Body of pancreas (tissue), 4 donors: Measurements from ENCODE around the gene GABRB1. TPM values are rescaled to one million over a fixed set of nuclear protein-coding genes. Genes with fewer than 3 reads are reported as not detected.

ENCODE experiments used
- ATAC-seq: fragments of 150-250 bp; one replicate; pipeline ENCODE4 v1.9.1; 2016
- DNase-seq, 4 donors: peaks; one replicate each; pipeline ENCODE4 v3.0.0-alpha.2; 2019
- H3K27ac ChIP-seq, 4 donors: fragments of 200-600 bp; sonication (generic); 1 replicate in 3 of 4; 2 replicates in 1 of 4; pipeline versions ENCODE4 v1.5.1 to v1.6.1; 2016 to 2019; ENCODE audit warnings: mild to moderate bottlenecking in 1 of 4, mixed read lengths in 1 of 4, moderate library complexity in 1 of 4
- H3K27me3 ChIP-seq, 2 donors: fragments of 200-600 bp; sonication (generic); one replicate each; pipeline ENCODE4 v1.6.0; 2016; ENCODE audit warnings: mild to moderate bottlenecking in 1 of 2
- H3K36me3 ChIP-seq, 2 donors: fragments of 200-600 bp; sonication (generic); replicated peaks in 1 of 2; 2 replicates each; pipeline ENCODE4 v1.5.1; 2016; ENCODE audit warnings: low read depth in 2 of 2; ENCODE audit not compliant: insufficient read depth in 1 of 2
- H3K4me1 ChIP-seq: fragments of 200-600 bp; sonication (generic); one replicate; pipeline ENCODE4 v1.6.0; 2016
- H3K4me3 ChIP-seq, 2 donors: fragments of 200-600 bp; sonication (generic); 1 replicate in 1 of 2; 2 replicates in 1 of 2; pipeline ENCODE4 v1.5.1; 2016 to 2019
- H3K9me3 ChIP-seq, 3 donors: fragments of 200-600 bp; sonication (generic); 1 replicate in 2 of 3; 2 replicates in 1 of 3; pipeline ENCODE4 v1.5.1; 2016
- CTCF ChIP-seq, 7 experiments: fragments of 450-650 bp in 4 of 7; fragments of 200-600 bp in 3 of 7; sonication (generic) in 3 of 7; IDR thresholded peaks; one replicate each; pipeline ENCODE4 v1.5.1; 2016 to 2019; ENCODE audit warnings: antibody characterized with exemption in 7 of 7
- POLR2A ChIP-seq, 3 donors: fragments of 450-650 bp; IDR thresholded peaks; one replicate each; pipeline ENCODE4 v1.6.1; 2016; ENCODE audit warnings: antibody characterized with exemption in 3 of 3, mild to moderate bottlenecking in 2 of 3
- WGBS, 2 donors: methylation state at CpG; one replicate each; pipeline ENCODE4 v1.1.5; 2017; 5-methylcytosine and 5-hydroxymethylcytosine counted together
- intact Hi-C: fragments of 100-400 bp; cut with DNase I; formaldehyde crosslinking; loops from one replicate; pipeline ENCODE4 v1.15.1; 2023
- total RNA-seq, 2 donors: library from RNA; depleted of rRNA; stranded (reverse); fragments of >200 nt; gene quantifications; one replicate each; pipeline ENCODE4 v1.1.0, GENCODE V29; 2016

GABRB1 gene
- total RNA-seq, 2 donors from 2014 or later, result not detected

- H3K4me1 ChIP-seq, result no peaks in the 10 kb centered on the region
- no peaks in the 10 kb centered on the region for H3K27me3 ChIP-seq
- intact Hi-C loops, result no loop called here
- no peaks in the 10 kb centered on the region for H3K9me3 ChIP-seq
- ATAC-seq, result no peak
- TF ChIP-seq POLR2A (IDR thresholded peaks at IDR 0.05) (no peak), CTCF (IDR thresholded peaks at IDR 0.05) (no peak)
- no peak overlapping the region for H3K27ac ChIP-seq
- no peak overlapping the region for H3K4me3 ChIP-seq
- no peak for DNase-seq
- WGBS, 2 donors, result 65 to 67% methylated on average over 1 of the region's 1 CpG
- no peaks in the 10 kb centered on the region for H3K36me3 ChIP-seq
Measured at GRCh38 chr4:47217884-47218283, 186.5 kb downstream of the GABRB1 start.

- H3K4me3 ChIP-seq, result no peak overlapping the region
- no peaks in the 10 kb centered on the region for H3K4me1 ChIP-seq
- DNase-seq (no peak), ATAC-seq (no peak)
- H3K36me3 ChIP-seq, result no peaks in the 10 kb centered on the region
- TF ChIP-seq CTCF (IDR thresholded peaks at IDR 0.05), result no peak
- TF ChIP-seq POLR2A (IDR thresholded peaks at IDR 0.05), result no peak
- H3K9me3 ChIP-seq, result no peaks in the 10 kb centered on the region
- H3K27me3 ChIP-seq, result no peaks in the 10 kb centered on the region
- WGBS, 2 donors, result 57 to 69% methylated on average over 1 of the region's 1 CpG
- H3K27ac ChIP-seq, result no peak overlapping the region
- intact Hi-C loops, result no loop called here
Measured at GRCh38 chr4:47218631-47219030, 187.3 kb downstream of the GABRB1 start.

- ATAC-seq (no peak), DNase-seq (no peak)
- intact Hi-C loops, result no loop called here
- Histone ChIP-seq H3K4me1 (no peaks in the 10 kb centered on the region), H3K4me3 (no peak overlapping the region), H3K9me3 (no peaks in the 10 kb centered on the region), H3K27ac (no peak overlapping the region), H3K27me3 (no peaks in the 10 kb centered on the region), H3K36me3 (no peaks in the 10 kb centered on the region)
- no peak for TF ChIP-seq POLR2A (IDR thresholded peaks at IDR 0.05)
- 37 to 49% methylated on average over 2 of the region's 2 CpGs for WGBS, 2 donors
Measured at GRCh38 chr4:47219586-47219985, 188.2 kb downstream of the GABRB1 start.

- WGBS, 2 donors, result 43 to 56% methylated on average over 2 of the region's 2 CpGs
- intact Hi-C loops, result no loop called here
Measured at GRCh38 chr4:47221721-47222120, 190.4 kb downstream of the GABRB1 start.

GRCh38 chr4:47222276-47222675 lies 190.9 kb downstream of the GABRB1 start:
- WGBS, 2 donors, result 61 to 69% methylated on average over 1 of the region's 1 CpG
- DNase-seq (no peak), ATAC-seq (no peak)
- no peak overlapping the region for H3K27ac ChIP-seq
- H3K36me3 ChIP-seq, result no peaks in the 10 kb centered on the region
- no peaks in the 10 kb centered on the region for H3K9me3 ChIP-seq
- H3K27me3 ChIP-seq, result no peaks in the 10 kb centered on the region
- no peaks in the 10 kb centered on the region for H3K4me1 ChIP-seq
- intact Hi-C loops, result no loop called here
- no peak overlapping the region for H3K4me3 ChIP-seq
- TF ChIP-seq CTCF (IDR thresholded peaks at IDR 0.05), result no peak

More at GRCh38 chr4:47221721-47222120, 190.4 kb downstream of the GABRB1 start:
- TF ChIP-seq POLR2A (IDR thresholded peaks at IDR 0.05) (no peak), CTCF (IDR thresholded peaks at IDR 0.05) (no peak)
- H3K27me3 ChIP-seq, result no peaks in the 10 kb centered on the region
- DNase-seq (no peak), ATAC-seq (no peak)
- no peak overlapping the region for H3K4me3 ChIP-seq
- H3K4me1 ChIP-seq, result no peaks in the 10 kb centered on the region
- no peaks in the 10 kb centered on the region for H3K9me3 ChIP-seq
- no peak overlapping the region for H3K27ac ChIP-seq
- H3K36me3 ChIP-seq, result no peaks in the 10 kb centered on the region
